MCF 10A (cell line): ENCODE data around the gene EIF4E2. TPM values are rescaled to one million over a fixed set of nuclear protein-coding genes. Genes with fewer than 3 reads are reported as not detected.

Experiments
- BruUV-seq: library from RNA; stranded (reverse); fragments of 400-500 nt; replicated peaks from 2 replicates; lab custom pipeline; 2021; lab: Mats Ljungman, UMichigan
- CTCF ChIA-PET: fragments of 300-600 bp; sonication (Branson Sonifier 250); formaldehyde crosslinking; extraction: SDS; loops from one replicate; lab custom pipeline; 2021; ENCODE audit warnings: antibody characterized with exemption, inconsistent platforms; lab: Yijun Ruan, JAX
- POLR2A ChIA-PET: fragments of 300-600, 350-650 bp; sonication (Branson Sonifier 250); formaldehyde crosslinking; extraction: SDS; loops from one replicate; lab custom pipeline; 2020; ENCODE audit warnings: antibody characterized with exemption, inconsistent platforms; lab: Yijun Ruan, JAX
- DNase-seq: peaks from one replicate; pipeline ENCODE4 v3.0.0-alpha.2; 2018; ENCODE audit not compliant: unreplicated experiment
- H3K27ac Mint-ChIP-seq: one replicate; pipeline ENCODE4 v1.8.0; 2022; ENCODE audit warnings: mild to moderate bottlenecking, low read depth, mixed read lengths; ENCODE audit not compliant: unreplicated experiment
- H3K27me3 Mint-ChIP-seq: one replicate; pipeline ENCODE4 v1.8.0; 2022; ENCODE audit warnings: mixed read lengths; ENCODE audit not compliant: insufficient read depth, unreplicated experiment
- H3K36me3 Mint-ChIP-seq: one replicate; pipeline ENCODE4 v1.8.0; 2022; ENCODE audit warnings: mild to moderate bottlenecking, moderate library complexity, mixed read lengths; ENCODE audit not compliant: insufficient read depth, unreplicated experiment
- H3K4me1 Mint-ChIP-seq: one replicate; pipeline ENCODE4 v1.8.0; 2022; ENCODE audit warnings: mixed read lengths; ENCODE audit not compliant: insufficient read depth, unreplicated experiment
- H3K4me3 Mint-ChIP-seq: one replicate; pipeline ENCODE4 v1.8.0; 2022; ENCODE audit warnings: mild to moderate bottlenecking, moderate library complexity, mixed read lengths; ENCODE audit not compliant: unreplicated experiment
- H3K9me3 Mint-ChIP-seq: one replicate; pipeline ENCODE4 v1.8.0; 2022; ENCODE audit warnings: mixed read lengths; ENCODE audit not compliant: unreplicated experiment
- CTCF ChIP-seq: fragments of 200-600 bp; IDR thresholded peaks from one replicate; pipeline ENCODE4 v1.8.0; 2022; ENCODE audit warnings: antibody characterized with exemption, mild to moderate bottlenecking; ENCODE audit not compliant: unreplicated experiment
- intact Hi-C: fragments of 100-400 bp; cut with micrococcal nuclease; formaldehyde crosslinking; loops from 2 replicates; pipeline ENCODE4 v1.14.1; 2022
- total RNA-seq: library from RNA; stranded (reverse); gene quantifications from 2 replicates; pipeline ENCODE4 v1.2.3, GENCODE V29; 2022

The EIF4E2 gene
- total RNA-seq, 1 experiment from 2014 or later, result 52.8 TPM

GRCh38 chr2:232573771-232574435 is 23.4 kb downstream of the EIF4E2 start:
- ChIA-PET POLR2A (interaction anchor here (1.0 to 1.1 kb wide), 2 partner anchors 23 to 24 kb away, joined by 3 to 4 read pairs; partner anchors contain the start of genes EIF4E2 and TIGD1), CTCF (interaction anchor here (0.9 kb wide), 1 partner anchor 21 kb away, joined by 5 read pairs; no protein-coding TSS in a partner anchor)
- no TSS peak for BruUV-seq
- Mint-ChIP-seq H3K4me3 (no peak overlapping the region), H3K4me1 (peaks cover 1% of the 10 kb centered on the region), H3K9me3 (no peaks in the 10 kb centered on the region), H3K27ac (no peak overlapping the region), H3K27me3 (no peaks in the 10 kb centered on the region), H3K36me3 (peaks cover 49% of the 10 kb centered on the region)
- intact Hi-C loops, result no loop called here
- DNase-seq, result no peak
- no peak for TF ChIP-seq CTCF

- BruUV-seq, result no TSS peak
- ChIA-PET POLR2A (interaction anchor here (0.6 to 1.5 kb wide), 4 partner anchors 15 to 25 kb away, joined by 3 to 7 read pairs (median 4); partner anchors contain the start of genes EIF4E2 and TIGD1), CTCF (interaction anchor here (0.5 to 0.7 kb wide), 2 partner anchors 8 to 13 kb away, joined by 4 read pairs; no protein-coding TSS in a partner anchor)
- Mint-ChIP-seq H3K9me3 (no peaks in the 10 kb centered on the region), H3K4me3 (no peak overlapping the region), H3K36me3 (peaks cover 41% of the 10 kb centered on the region), H3K4me1 (no peaks in the 10 kb centered on the region), H3K27ac (no peak overlapping the region), H3K27me3 (no peaks in the 10 kb centered on the region)
- intact Hi-C loops, result no loop called here
- no peak for TF ChIP-seq CTCF
- peak; percentile 31 for DNase-seq
Measured at GRCh38 chr2:232574674-232575403, 24.4 kb downstream of the EIF4E2 start.

- no peak for DNase-seq
- intact Hi-C loops, result no loop called here
- ChIA-PET CTCF (interaction anchor here (0.5 to 0.7 kb wide), 2 partner anchors 7 to 14 kb away, joined by 4 read pairs; no protein-coding TSS in a partner anchor), POLR2A (interaction anchor here (1.0 to 1.5 kb wide), 2 partner anchors 14 to 16 kb away, joined by 3 to 7 read pairs; no protein-coding TSS in a partner anchor)
- no peak overlapping the region for H3K27ac Mint-ChIP-seq
- H3K4me1 Mint-ChIP-seq, result no peaks in the 10 kb centered on the region
- no peak overlapping the region for H3K4me3 Mint-ChIP-seq
- TF ChIP-seq CTCF, result no peak
- BruUV-seq, result no TSS peak
- H3K36me3 Mint-ChIP-seq, result peaks cover 36% of the 10 kb centered on the region
- H3K27me3 Mint-ChIP-seq, result no peaks in the 10 kb centered on the region
- H3K9me3 Mint-ChIP-seq, result no peaks in the 10 kb centered on the region
Measured at GRCh38 chr2:232575404-232575746, 24.9 kb downstream of the EIF4E2 start.

GRCh38 chr2:232576995-232577394 is 26.5 kb downstream of the EIF4E2 start:
- Mint-ChIP-seq H3K9me3 (no peaks in the 10 kb centered on the region), H3K4me3 (no peak overlapping the region), H3K36me3 (peaks cover 23% of the 10 kb centered on the region), H3K27me3 (no peaks in the 10 kb centered on the region), H3K27ac (no peak overlapping the region), H3K4me1 (no peaks in the 10 kb centered on the region)
- ChIA-PET CTCF (interaction anchor here (0.6 kb wide), 1 partner anchor 12 kb away, joined by 3 read pairs; no protein-coding TSS in a partner anchor), POLR2A (interaction anchor here (0.5 to 1.5 kb wide), 5 partner anchors 11 to 1121 kb away, joined by 3 to 5 read pairs (median 3); no protein-coding TSS in a partner anchor)
- no TSS peak for BruUV-seq
- intact Hi-C loops, result no loop called here
- no peak for DNase-seq
- TF ChIP-seq CTCF, result no peak
